Adrenal gland (tissue), 5 donors: ENCODE measurements around the gene NDUFAF3.

Source experiments
- CTCF ChIP-seq, 6 experiments: fragments of 450-650 bp in 4 of 6; fragments of 200-600 bp in 2 of 6; sonication (generic) in 1 of 6; IDR thresholded peaks; 1 replicate in 5 of 6; 2 replicates in 1 of 6; pipeline versions ENCODE4 v1.5.1 to v1.8.0; 2016 to 2021; ENCODE audit warnings: antibody characterized with exemption in 6 of 6, mild to moderate bottlenecking in 2 of 6, moderate library complexity in 1 of 6
- POLR2A ChIP-seq, 2 donors: fragments of 450-650 bp; IDR thresholded peaks; one replicate each; pipeline ENCODE4 v1.6.1; 2017; ENCODE audit warnings: antibody characterized with exemption in 2 of 2, mild to moderate bottlenecking in 2 of 2, moderate library complexity in 1 of 2
- donor health status: DM: no; HTN: no; CAD: no.

GRCh38 chr3:49017229-49017970 is 4.5 kb upstream of the NDUFAF3 start:
- TF ChIP-seq CTCF (IDR thresholded peaks at IDR 0.05), result no peak
- no peak for TF ChIP-seq POLR2A (IDR thresholded peaks at IDR 0.05)
